Retinal pigment epithelial cell (primary cell): Measurements from ENCODE around the gene RGS8.

Experiments used
- DNase-seq: peaks from one replicate; pipeline ENCODE4 v3.0.0-alpha.2; 2010; ENCODE audit warnings: low read depth
- H3K4me3 ChIP-seq: 2 replicates; pipeline ENCODE4 v1.5.1; 2011; ENCODE audit warnings: mild to moderate bottlenecking, low read length, control low read depth, moderate library complexity
- CTCF ChIP-seq: conservative IDR thresholded peaks from 2 replicates; pipeline ENCODE4 v1.5.1; 2011; ENCODE audit warnings: low read depth, low read length, control low read depth, inconsistent platforms

Gene RGS8

GRCh38 chr1:182687361-182687760, 3.0 kb upstream of the RGS8 start:
- TF ChIP-seq CTCF = no peak
- no peak for DNase-seq
- no peak overlapping the region for H3K4me3 ChIP-seq

- no peak for TF ChIP-seq CTCF
These were observed 2.1 kb upstream of the RGS8 start for GRCh38 chr1:182686446-182686845.

GRCh38 chr1:182685215-182685614, 828 bp upstream of the RGS8 start:
- no peak for TF ChIP-seq CTCF
- H3K4me3 ChIP-seq = no peak overlapping the region
- no peak for DNase-seq

More at GRCh38 chr1:182686446-182686845, 2.1 kb upstream of the RGS8 start:
- no peak for DNase-seq
- no peak overlapping the region for H3K4me3 ChIP-seq

GRCh38 chr1:182682898-182683501, 1.4 kb downstream of the RGS8 start:
- H3K4me3 ChIP-seq = no peak overlapping the region
- DNase-seq = no peak
- TF ChIP-seq CTCF = no peak

DNA sequence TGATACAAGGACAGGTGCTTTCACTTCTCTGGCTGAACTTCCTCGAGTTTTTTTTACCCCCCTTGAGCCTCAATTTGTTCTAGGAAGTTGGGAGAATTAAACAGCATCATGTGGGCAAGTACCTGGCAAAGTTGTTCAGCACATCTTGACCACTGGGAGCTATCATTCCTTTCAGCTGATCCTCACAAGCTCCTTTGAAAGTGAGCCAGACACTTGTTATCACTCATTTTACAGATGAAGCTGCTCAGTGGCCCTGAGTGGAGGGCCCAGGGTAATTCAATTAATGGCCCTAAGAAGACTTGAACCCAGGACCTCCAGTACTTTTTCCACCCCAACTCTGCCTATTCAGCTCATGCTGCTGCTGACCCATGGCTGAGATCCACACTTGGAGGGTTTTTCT, 2.0 kb downstream of the RGS8 start:
- no peak for TF ChIP-seq CTCF
- DNase-seq = no peak
- no peak overlapping the region for H3K4me3 ChIP-seq

GRCh38 chr1:182681568-182681912, 2.8 kb downstream of the RGS8 start:
- H3K4me3 ChIP-seq = no peak overlapping the region
- TF ChIP-seq CTCF = no peak
- DNase-seq = no peak

GRCh38 chr1:182680901-182681567, 3.4 kb downstream of the RGS8 start:
- no peak for DNase-seq
- TF ChIP-seq CTCF = no peak
- H3K4me3 ChIP-seq = no peak overlapping the region
